HEK293 (cell line): ENCODE results near the gene SCGB1C1.

Experiments used
- CTCF ChIA-PET: fragments of 350-600 bp; formaldehyde crosslinking; extraction: SDS; loops from one replicate; lab custom pipeline; 2021; ENCODE audit warnings: antibody characterized with exemption; lab: Yijun Ruan, JAX
- POLR2A ChIA-PET: fragments of 300-600 bp; formaldehyde crosslinking; extraction: SDS; loops from one replicate; lab custom pipeline; 2020; ENCODE audit warnings: antibody characterized with exemption, inconsistent platforms; lab: Yijun Ruan, JAX
- H3K27ac ChIP-seq: fragments of 200-500 bp; sonication (Bioruptor generic); 2 replicates; pipeline ENCODE4 v1.5.1; 2014; ENCODE audit warnings: low read depth, low read length, control low read depth, inconsistent platforms; ENCODE audit errors: extremely low read depth
- H3K36me3 ChIP-seq, 2 experiments: fragments of 200-500 bp in 1 of 2; sonication (Bioruptor generic) in 1 of 2; 1 replicate in 1 of 2; 2 replicates in 1 of 2; pipeline ENCODE4 v1.5.1; 2014 to 2017; ENCODE audit warnings: inconsistent platforms in 2 of 2, low read length in 2 of 2; ENCODE audit not compliant: control insufficient read depth in 2 of 2, insufficient read depth in 1 of 2
- H3K4me1 ChIP-seq: fragments of 200-500 bp; sonication (Bioruptor generic); 2 replicates; pipeline ENCODE4 v1.5.1; 2014; ENCODE audit warnings: mild to moderate bottlenecking, low read length, inconsistent platforms; ENCODE audit not compliant: control insufficient read depth, insufficient read depth
- H3K4me3 ChIP-seq: 2 replicates; pipeline ENCODE4 v1.5.1; 2011; ENCODE audit warnings: low read depth, mild to moderate bottlenecking, control low read depth, low read length, moderate library complexity
- H3K9me3 ChIP-seq: fragments of 200-500 bp; sonication (Bioruptor generic); 2 replicates; pipeline ENCODE4 v1.5.1; 2014; ENCODE audit warnings: low read depth, low read length, inconsistent platforms; ENCODE audit not compliant: control insufficient read depth, insufficient read depth
- MZF1 ChIP-seq: fragments of 450-650 bp; formaldehyde crosslinking; IDR thresholded peaks from 2 replicates; pipeline ENCODE4 v1.5.1; 2017; ENCODE audit warnings: missing biosample characterization, missing genetic modification characterization, borderline replicate concordance
- SCRT1 ChIP-seq: fragments of 450-650 bp; formaldehyde crosslinking; IDR thresholded peaks from 2 replicates; pipeline ENCODE4 v1.5.1; 2016; ENCODE audit warnings: missing biosample characterization, missing genetic modification characterization, borderline replicate concordance
- SCRT2 ChIP-seq: fragments of 450-650 bp; formaldehyde crosslinking; IDR thresholded peaks from 2 replicates; pipeline ENCODE4 v1.5.1; 2016; ENCODE audit warnings: missing biosample characterization, missing genetic modification characterization
- YY1 ChIP-seq: fragments of 450-650 bp; formaldehyde crosslinking; IDR thresholded peaks from 2 replicates; pipeline ENCODE4 v1.5.1; 2018; ENCODE audit warnings: missing biosample characterization, missing genetic modification characterization
- ZFHX2 ChIP-seq: fragments of 450-650 bp; formaldehyde crosslinking; conservative IDR thresholded peaks from 2 replicates; pipeline ENCODE4 v1.5.1; 2016; ENCODE audit warnings: missing biosample characterization, missing genetic modification characterization
- ZNF146 ChIP-seq: fragments of 450-650 bp; formaldehyde crosslinking; IDR thresholded peaks from 2 replicates; pipeline ENCODE4 v1.5.1; 2016; ENCODE audit warnings: missing biosample characterization, missing genetic modification characterization
- ZNF221 ChIP-seq: fragments of 450-650 bp; formaldehyde crosslinking; IDR thresholded peaks from 2 replicates; pipeline ENCODE4 v1.5.1; 2017; ENCODE audit warnings: missing biosample characterization, missing genetic modification characterization, borderline replicate concordance
- ZNF274 ChIP-seq, 2 experiments: fragments of 200-500 bp in 1 of 2; fragments of 450-650 bp in 1 of 2; sonication (Bioruptor generic) in 1 of 2; formaldehyde crosslinking in 1 of 2; IDR thresholded peaks; 2 replicates each; pipeline versions ENCODE4 v1.5.1 to v1.6.1; 2014 to 2016; ENCODE audit warnings: borderline replicate concordance in 1 of 2, inconsistent platforms in 1 of 2, low read length in 1 of 2, missing biosample characterization in 1 of 2, missing genetic modification characterization in 1 of 2
- ZNF426 ChIP-seq: fragments of 450-650 bp; formaldehyde crosslinking; IDR thresholded peaks from 2 replicates; pipeline ENCODE4 v1.5.1; 2017; ENCODE audit warnings: missing biosample characterization, missing genetic modification characterization, mild to moderate bottlenecking, inconsistent platforms, moderate library complexity
- ZNF518A ChIP-seq: fragments of 450-650 bp; formaldehyde crosslinking; conservative IDR thresholded peaks from 2 replicates; pipeline ENCODE4 v1.5.1; 2016; ENCODE audit warnings: low read depth, missing biosample characterization, missing genetic modification characterization
- ZNF580 ChIP-seq: fragments of 450-650 bp; formaldehyde crosslinking; IDR thresholded peaks from 2 replicates; pipeline ENCODE4 v1.5.1; 2016; ENCODE audit warnings: missing biosample characterization, missing genetic modification characterization
- ZNF692 ChIP-seq: fragments of 450-650 bp; formaldehyde crosslinking; IDR thresholded peaks from 2 replicates; pipeline ENCODE4 v1.5.1; 2016; ENCODE audit warnings: missing biosample characterization, missing genetic modification characterization
- ZNF768 ChIP-seq: fragments of 450-650 bp; formaldehyde crosslinking; IDR thresholded peaks from 2 replicates; pipeline ENCODE4 v1.5.1; 2018; ENCODE audit warnings: missing biosample characterization, mild to moderate bottlenecking, missing genetic modification characterization

SCGB1C1 gene

GRCh38 chr11:203056-203944 is 10.4 kb downstream of the SCGB1C1 start (continued):
- no peak for TF ChIP-seq ZNF518A
- TF ChIP-seq ZNF146 (tag by site-specific recombination): no peak
- 0 out of 2 replicates have a peak, but pooled peaks have one; percentile 21 for TF ChIP-seq ZNF692
- TF ChIP-seq ZFHX2: no peak
- no peak for TF ChIP-seq MZF1
- TF ChIP-seq, all 188 proteins: peak for 1

- ChIA-PET CTCF (no interaction called here), POLR2A (no interaction called here)
- H3K4me1 ChIP-seq: no peaks in the 10 kb centered on the region
- H3K27ac ChIP-seq: no peak overlapping the region
- H3K36me3 ChIP-seq: peaks cover 0 to 33% of the 10 kb centered on the region in 2 experiments; a peak in 1 of 3 replicates
- TF ChIP-seq ZNF274 (IDR thresholded peaks at IDR 0.05; ENCODE audit: low read length): no peak
- no peak for TF ChIP-seq ZNF274 (tag by site-specific recombination; IDR thresholded peaks at IDR 0.05; ENCODE audit: borderline replicate concordance)
- no peak overlapping the region for H3K4me3 ChIP-seq
- H3K9me3 ChIP-seq: no peaks in the 10 kb centered on the region
Measured at GRCh38 chr11:203945-204586, 11.2 kb downstream of the SCGB1C1 start.

GRCh38 chr11:204587-205109 is 11.8 kb downstream of the SCGB1C1 start:
- Histone ChIP-seq H3K9me3 (no peaks in the 10 kb centered on the region), H3K27ac (no peak overlapping the region), H3K4me1 (no peaks in the 10 kb centered on the region), H3K4me3 (no peak overlapping the region), H3K36me3 (peaks cover 0 to 38% of the 10 kb centered on the region in 2 experiments; a peak in 1 of 3 replicates)
- ChIA-PET POLR2A (no interaction called here), CTCF (interaction anchor here (0.7 kb wide), 1 partner anchor 160 kb away, joined by 4 read pairs; no protein-coding TSS in a partner anchor)
- no peak for TF ChIP-seq ZNF580
- no peak for TF ChIP-seq ZNF426
- 0 out of 2 replicates have a peak, but pooled peaks have one; percentile 31 for TF ChIP-seq SCRT2 (tag by site-specific recombination)
- TF ChIP-seq YY1: no peak
- no peak for TF ChIP-seq ZNF768 (tag by site-specific recombination)
- 0 out of 2 replicates have a peak, but pooled peaks have one; percentile 15 for TF ChIP-seq SCRT1
- TF ChIP-seq ZNF221 (tag by site-specific recombination): no peak
- TF ChIP-seq, all 188 proteins: peak for 2
